ENCODE data around the gene ZPBP2. TPM values are rescaled to one million over a fixed set of nuclear protein-coding genes. Genes with fewer than 3 reads are reported as not detected.
A peak's percentile ranks its signal among the peaks of the same experiment; 100 is the strongest.

Gene ZPBP2
- total and polyA plus RNA-seq, 2 of the 13 experiments (the other 11 are each of a cell fraction or from before 2014, with no cell fraction given) = not detected

DNA sequence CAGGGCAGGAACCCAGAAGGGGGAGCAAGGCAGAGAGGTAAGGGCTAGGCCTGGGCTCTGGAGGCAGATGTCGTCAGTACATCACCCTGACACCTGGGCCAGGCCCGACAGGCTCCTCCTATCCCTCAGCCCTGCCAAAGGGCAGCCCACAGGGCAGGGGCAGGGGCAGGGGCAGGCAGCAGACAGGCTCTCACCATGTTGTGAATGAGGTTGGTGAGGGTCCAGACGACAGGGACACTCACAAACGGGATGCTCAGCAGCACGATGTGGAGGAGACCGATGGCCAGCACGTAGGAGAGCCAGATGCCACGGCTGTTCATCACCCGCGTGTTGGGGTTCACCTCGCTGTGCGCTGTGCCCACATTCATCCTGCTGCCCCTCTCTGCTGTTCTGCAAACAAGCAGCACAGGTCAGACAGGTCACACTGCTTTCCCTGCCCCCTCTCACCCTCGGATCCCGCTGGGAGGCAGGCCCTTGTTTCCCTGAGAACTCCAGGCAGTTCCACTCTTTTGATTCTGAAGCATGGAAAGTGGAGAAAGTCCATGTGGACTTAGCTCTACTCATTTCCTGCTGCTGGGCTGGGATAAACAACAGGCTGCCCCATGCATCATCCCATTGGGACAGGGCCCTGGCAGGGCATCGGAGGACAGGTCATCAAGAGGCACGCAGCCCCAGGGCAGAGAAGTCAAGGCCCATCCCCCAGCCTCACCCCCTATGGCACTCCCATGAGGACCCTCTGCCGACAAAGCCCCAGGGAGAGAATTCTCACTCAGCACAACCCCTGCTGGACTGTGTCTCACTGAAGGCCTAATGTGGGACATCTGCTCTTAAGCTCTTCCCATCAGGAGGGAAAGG lies 56.1 kb downstream of the ZPBP2 start (continued):
- TF ChIP-seq, protein P1, sequence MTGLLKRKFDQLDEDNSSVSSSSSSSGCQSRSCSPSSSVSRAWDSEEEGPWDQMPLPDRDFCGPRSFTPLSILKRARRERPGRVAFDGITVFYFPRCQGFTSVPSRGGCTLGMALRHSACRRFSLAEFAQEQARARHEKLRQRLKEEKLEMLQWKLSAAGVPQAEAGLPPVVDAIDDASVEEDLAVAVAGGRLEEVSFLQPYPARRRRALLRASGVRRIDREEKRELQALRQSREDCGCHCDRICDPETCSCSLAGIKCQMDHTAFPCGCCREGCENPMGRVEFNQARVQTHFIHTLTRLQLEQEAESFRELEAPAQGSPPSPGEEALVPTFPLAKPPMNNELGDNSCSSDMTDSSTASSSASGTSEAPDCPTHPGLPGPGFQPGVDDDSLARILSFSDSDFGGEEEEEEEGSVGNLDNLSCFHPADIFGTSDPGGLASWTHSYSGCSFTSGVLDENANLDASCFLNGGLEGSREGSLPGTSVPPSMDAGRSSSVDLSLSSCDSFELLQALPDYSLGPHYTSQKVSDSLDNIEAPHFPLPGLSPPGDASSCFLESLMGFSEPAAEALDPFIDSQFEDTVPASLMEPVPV (CRISPR knock-in tag; IDR thresholded peaks at IDR 0.05) = peak; percentile 95
- TF ChIP-seq, protein P2, sequence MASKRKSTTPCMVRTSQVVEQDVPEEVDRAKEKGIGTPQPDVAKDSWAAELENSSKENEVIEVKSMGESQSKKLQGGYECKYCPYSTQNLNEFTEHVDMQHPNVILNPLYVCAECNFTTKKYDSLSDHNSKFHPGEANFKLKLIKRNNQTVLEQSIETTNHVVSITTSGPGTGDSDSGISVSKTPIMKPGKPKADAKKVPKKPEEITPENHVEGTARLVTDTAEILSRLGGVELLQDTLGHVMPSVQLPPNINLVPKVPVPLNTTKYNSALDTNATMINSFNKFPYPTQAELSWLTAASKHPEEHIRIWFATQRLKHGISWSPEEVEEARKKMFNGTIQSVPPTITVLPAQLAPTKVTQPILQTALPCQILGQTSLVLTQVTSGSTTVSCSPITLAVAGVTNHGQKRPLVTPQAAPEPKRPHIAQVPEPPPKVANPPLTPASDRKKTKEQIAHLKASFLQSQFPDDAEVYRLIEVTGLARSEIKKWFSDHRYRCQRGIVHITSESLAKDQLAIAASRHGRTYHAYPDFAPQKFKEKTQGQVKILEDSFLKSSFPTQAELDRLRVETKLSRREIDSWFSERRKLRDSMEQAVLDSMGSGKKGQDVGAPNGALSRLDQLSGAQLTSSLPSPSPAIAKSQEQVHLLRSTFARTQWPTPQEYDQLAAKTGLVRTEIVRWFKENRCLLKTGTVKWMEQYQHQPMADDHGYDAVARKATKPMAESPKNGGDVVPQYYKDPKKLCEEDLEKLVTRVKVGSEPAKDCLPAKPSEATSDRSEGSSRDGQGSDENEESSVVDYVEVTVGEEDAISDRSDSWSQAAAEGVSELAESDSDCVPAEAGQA (IDR thresholded peaks at IDR 0.05; ENCODE audit: low read depth) = no peak
- TF ChIP-seq, protein P2 (CRISPR knock-in tag; IDR thresholded peaks at IDR 0.05; ENCODE audit: borderline replicate concordance) = peak; percentile 86; the same call in 1 of the 2 replicates
- no peak for TF ChIP-seq TCF12 (IDR thresholded peaks at IDR 0.05)
- TF ChIP-seq TCF12 (CRISPR knock-in tag; IDR thresholded peaks at IDR 0.05) = 0 out of 2 replicates have a peak, but pooled peaks have one; percentile 88
- TF ChIP-seq, protein P3, sequence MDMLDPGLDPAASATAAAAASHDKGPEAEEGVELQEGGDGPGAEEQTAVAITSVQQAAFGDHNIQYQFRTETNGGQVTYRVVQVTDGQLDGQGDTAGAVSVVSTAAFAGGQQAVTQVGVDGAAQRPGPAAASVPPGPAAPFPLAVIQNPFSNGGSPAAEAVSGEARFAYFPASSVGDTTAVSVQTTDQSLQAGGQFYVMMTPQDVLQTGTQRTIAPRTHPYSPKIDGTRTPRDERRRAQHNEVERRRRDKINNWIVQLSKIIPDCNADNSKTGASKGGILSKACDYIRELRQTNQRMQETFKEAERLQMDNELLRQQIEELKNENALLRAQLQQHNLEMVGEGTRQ (IDR thresholded peaks at IDR 0.05; ENCODE audit: low read depth, low read length) = no peak
- TF ChIP-seq, protein P3 (CRISPR knock-in tag; IDR thresholded peaks at IDR 0.05; ENCODE audit: borderline replicate concordance) = no peak
- TF ChIP-seq ZNF674 (CRISPR knock-in tag; IDR thresholded peaks at IDR 0.05; ENCODE audit: low read depth) = no peak
- TF ChIP-seq, protein P4, sequence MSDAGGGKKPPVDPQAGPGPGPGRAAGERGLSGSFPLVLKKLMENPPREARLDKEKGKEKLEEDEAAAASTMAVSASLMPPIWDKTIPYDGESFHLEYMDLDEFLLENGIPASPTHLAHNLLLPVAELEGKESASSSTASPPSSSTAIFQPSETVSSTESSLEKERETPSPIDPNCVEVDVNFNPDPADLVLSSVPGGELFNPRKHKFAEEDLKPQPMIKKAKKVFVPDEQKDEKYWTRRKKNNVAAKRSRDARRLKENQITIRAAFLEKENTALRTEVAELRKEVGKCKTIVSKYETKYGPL (CRISPR knock-in tag; IDR thresholded peaks at IDR 0.05) = no peak
- no peak for TF ChIP-seq CAMTA2 (CRISPR knock-in tag; IDR thresholded peaks at IDR 0.05; ENCODE audit: borderline replicate concordance)
- no peak for TF ChIP-seq MTF2 (CRISPR knock-in tag; IDR thresholded peaks at IDR 0.05; ENCODE audit: borderline replicate concordance)
- TF ChIP-seq SIN3A (IDR thresholded peaks at IDR 0.05; ENCODE audit: borderline replicate concordance, low read depth, low read length) = peak; percentile 63
- TF ChIP-seq, protein P5, sequence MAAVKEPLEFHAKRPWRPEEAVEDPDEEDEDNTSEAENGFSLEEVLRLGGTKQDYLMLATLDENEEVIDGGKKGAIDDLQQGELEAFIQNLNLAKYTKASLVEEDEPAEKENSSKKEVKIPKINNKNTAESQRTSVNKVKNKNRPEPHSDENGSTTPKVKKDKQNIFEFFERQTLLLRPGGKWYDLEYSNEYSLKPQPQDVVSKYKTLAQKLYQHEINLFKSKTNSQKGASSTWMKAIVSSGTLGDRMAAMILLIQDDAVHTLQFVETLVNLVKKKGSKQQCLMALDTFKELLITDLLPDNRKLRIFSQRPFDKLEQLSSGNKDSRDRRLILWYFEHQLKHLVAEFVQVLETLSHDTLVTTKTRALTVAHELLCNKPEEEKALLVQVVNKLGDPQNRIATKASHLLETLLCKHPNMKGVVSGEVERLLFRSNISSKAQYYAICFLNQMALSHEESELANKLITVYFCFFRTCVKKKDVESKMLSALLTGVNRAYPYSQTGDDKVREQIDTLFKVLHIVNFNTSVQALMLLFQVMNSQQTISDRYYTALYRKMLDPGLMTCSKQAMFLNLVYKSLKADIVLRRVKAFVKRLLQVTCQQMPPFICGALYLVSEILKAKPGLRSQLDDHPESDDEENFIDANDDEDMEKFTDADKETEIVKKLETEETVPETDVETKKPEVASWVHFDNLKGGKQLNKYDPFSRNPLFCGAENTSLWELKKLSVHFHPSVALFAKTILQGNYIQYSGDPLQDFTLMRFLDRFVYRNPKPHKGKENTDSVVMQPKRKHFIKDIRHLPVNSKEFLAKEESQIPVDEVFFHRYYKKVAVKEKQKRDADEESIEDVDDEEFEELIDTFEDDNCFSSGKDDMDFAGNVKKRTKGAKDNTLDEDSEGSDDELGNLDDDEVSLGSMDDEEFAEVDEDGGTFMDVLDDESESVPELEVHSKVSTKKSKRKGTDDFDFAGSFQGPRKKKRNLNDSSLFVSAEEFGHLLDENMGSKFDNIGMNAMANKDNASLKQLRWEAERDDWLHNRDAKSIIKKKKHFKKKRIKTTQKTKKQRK (IDR thresholded peaks at IDR 0.05; ENCODE audit: low read length) = no peak
- peak; percentile 64; the same call in 1 of the 2 replicates for TF ChIP-seq NFIC (IDR thresholded peaks at IDR 0.05; ENCODE audit: low read length)
